ENCODE results near the gene GATAD2A.

- TF ChIP-seq CTCF (IDR thresholded peaks at IDR 0.05 in 2 of 3, conservative IDR thresholded peaks at IDR 0.05 in 1 of 3; ENCODE audit: insufficient read depth in 2 of 3, low read depth in 1 of 3, low read length in 3 of 3) (no peak), PREB (CRISPR knock-in tag; IDR thresholded peaks at IDR 0.05) (no peak), ELF4 (CRISPR knock-in tag; IDR thresholded peaks at IDR 0.05) (no peak), POLR2AphosphoS5 (IDR thresholded peaks at IDR 0.05; ENCODE audit: control insufficient read depth, insufficient read depth, low read depth, low read length) (no peak), MEIS2 (IDR thresholded peaks at IDR 0.05; ENCODE audit: partially characterized antibody) (no peak), SMARCE1 (IDR thresholded peaks at IDR 0.05) (no peak)
Measured at GRCh38 chr19:19379527-19379926, 25.9 kb upstream of the GATAD2A start.
